Left lung (tissue), 10 donors: ENCODE results near the gene LRRC4C. TPM values are rescaled to one million over a fixed set of nuclear protein-coding genes. Genes with fewer than 3 reads are reported as not detected.

Experiments used
- ATAC-seq: fragments of 200-7000 bp; cut with Tn5 transposase; one replicate; pipeline ENCODE4 v1.9.1; 2020; ENCODE audit warnings: moderate library complexity
- DNase-seq, 4 donors: peaks; one replicate each; pipeline ENCODE4 v3.0.0-alpha.2; 2013 to 2020
- H3K27ac ChIP-seq, 2 donors: fragments of 200-600 bp; sonication (generic) in 1 of 2; one replicate each; pipeline versions ENCODE4 v1.5.0 to v1.8.0; 2020 to 2021
- H3K27me3 ChIP-seq, 2 donors: fragments of 200-600 bp; sonication (generic) in 1 of 2; one replicate each; pipeline versions ENCODE4 v1.5.0 to v1.8.0; 2020 to 2021
- H3K36me3 ChIP-seq, 2 donors: fragments of 200-600 bp; sonication (generic) in 1 of 2; one replicate each; pipeline versions ENCODE4 v1.5.0 to v1.8.0; 2020 to 2021
- H3K4me1 ChIP-seq, 2 donors: fragments of 200-600 bp; one replicate each; pipeline ENCODE4 v1.8.0; 2021
- H3K4me3 ChIP-seq, 2 donors: fragments of 200-600 bp; sonication (generic) in 1 of 2; one replicate each; pipeline versions ENCODE4 v1.5.0 to v1.8.0; 2020 to 2021; ENCODE audit warnings: mild to moderate bottlenecking in 1 of 2
- H3K9me3 ChIP-seq, 2 donors: fragments of 200-600 bp; sonication (generic) in 1 of 2; one replicate each; pipeline versions ENCODE4 v1.5.0 to v1.8.0; 2020 to 2021
- CTCF ChIP-seq, 2 donors: fragments of 200-600 bp; sonication (generic) in 1 of 2; IDR thresholded peaks; one replicate each; pipeline versions ENCODE4 v1.5.0 to v1.8.0; 2021; ENCODE audit warnings: antibody characterized with exemption in 2 of 2
- intact Hi-C, 2 donors: fragments of 100-400 bp; cut with DNase I; formaldehyde crosslinking; loops; one replicate each; pipeline versions ENCODE4 v1.11.2 to v1.14.2; 2022
- polyA plus RNA-seq, 6 donors: library from polyadenylated mRNA; unstranded; fragments of 120-200 nt; gene quantifications; one replicate each; pipeline ENCODE4 v1.2.1, GENCODE V29; 2013; ENCODE audit not compliant: insufficient read length in 6 of 6
- total RNA-seq, 2 donors: library from RNA; stranded (reverse); fragmentation: NEBNext Ultra II Directional; extraction: Animal tissue kit (Norgen Biotek cat#: 25700); gene quantifications; one replicate each; pipeline ENCODE4 v1.2.1, GENCODE V29; 2021
- donor health status: DM: no; HTN: yes; CAD: no.
- donor health status: DM: no; HTN: no; CAD: no.

Gene LRRC4C
- total and polyA plus RNA-seq, 8 donors: 0.50 to 6.8 (median 4.2) TPM

GRCh38 chr11:41065432-41065831, 394.0 kb downstream of the LRRC4C start:
- ATAC-seq (no peak), DNase-seq (peak in 1 of 4 donors; percentile 23)
- Histone ChIP-seq H3K4me1 (no peaks in the 10 kb centered on the region), H3K27ac (no peak overlapping the region), H3K36me3 (no peaks in the 10 kb centered on the region), H3K27me3 (no peaks in the 10 kb centered on the region), H3K9me3 (peaks cover 0 to 31% of the 10 kb centered on the region in 2 donors), H3K4me3 (no peak overlapping the region)
- TF ChIP-seq CTCF (IDR thresholded peaks at IDR 0.05): no peak
- intact Hi-C loops: no loop called here

DNA sequence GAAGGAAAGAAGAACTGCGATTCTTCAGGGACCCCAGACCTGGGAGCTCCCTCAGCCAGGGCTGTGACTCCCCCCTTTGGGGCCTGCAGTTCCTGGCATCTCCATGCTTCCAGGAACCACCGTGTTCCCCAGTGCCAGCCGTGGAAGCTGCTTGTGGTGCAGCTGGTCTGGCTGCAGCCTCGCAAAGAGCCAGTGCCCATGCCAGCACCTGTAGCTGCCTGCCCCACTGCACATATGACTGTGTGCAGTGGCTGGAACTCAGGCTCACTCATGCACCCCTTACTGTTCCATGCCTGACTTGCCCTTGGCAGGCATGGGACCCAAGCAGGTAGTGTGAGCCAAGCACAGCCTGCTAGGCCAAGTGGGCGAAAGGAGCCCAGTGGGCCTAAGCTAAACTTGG, 401.3 kb downstream of the LRRC4C start:
- no peak overlapping the region for H3K27ac ChIP-seq
- H3K4me3 ChIP-seq: no peak overlapping the region
- DNase-seq (peak in 1 of 4 donors; percentile 43), ATAC-seq (no peak)
- no peak for TF ChIP-seq CTCF (IDR thresholded peaks at IDR 0.05)
- intact Hi-C loops: no loop called here
- H3K36me3 ChIP-seq: no peaks in the 10 kb centered on the region
- no peaks in the 10 kb centered on the region for H3K27me3 ChIP-seq
- no peaks in the 10 kb centered on the region for H3K9me3 ChIP-seq
- H3K4me1 ChIP-seq: no peaks in the 10 kb centered on the region

- Histone ChIP-seq H3K4me3 (no peak overlapping the region), H3K4me1 (no peaks in the 10 kb centered on the region), H3K9me3 (no peaks in the 10 kb centered on the region), H3K36me3 (no peaks in the 10 kb centered on the region), H3K27me3 (no peaks in the 10 kb centered on the region), H3K27ac (no peak overlapping the region)
- no peak for ATAC-seq
- intact Hi-C loops: no loop called here
- peak in 1 of 4 donors; percentile 59 for DNase-seq
- no peak for TF ChIP-seq CTCF (IDR thresholded peaks at IDR 0.05)
Observed at GRCh38 chr11:41056892-41057569, 402.4 kb downstream of the LRRC4C start.

DNA sequence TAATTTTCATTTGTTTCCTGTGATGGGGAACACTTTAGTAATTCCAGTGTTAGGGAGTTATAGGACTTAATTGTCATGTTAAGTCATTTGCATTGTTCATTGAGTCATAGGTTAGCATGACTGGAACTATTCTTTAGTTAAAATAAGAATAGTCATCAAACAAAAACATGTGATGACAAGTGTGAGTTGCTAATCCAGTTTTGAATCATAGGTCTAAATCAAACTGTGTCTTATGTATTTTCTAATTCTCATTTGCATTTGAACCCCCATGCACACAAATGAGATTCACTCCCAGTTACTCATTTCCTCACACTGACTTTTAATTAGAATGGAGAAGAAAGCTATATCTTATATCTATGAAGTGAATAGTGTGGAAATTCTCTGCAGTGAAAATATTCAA, 405.6 kb downstream of the LRRC4C start:
- no peak for ATAC-seq
- no peak for TF ChIP-seq CTCF (IDR thresholded peaks at IDR 0.05)
- H3K9me3 ChIP-seq: no peaks in the 10 kb centered on the region
- intact Hi-C loops: no loop called here
- H3K4me3 ChIP-seq: no peak overlapping the region
- no peaks in the 10 kb centered on the region for H3K4me1 ChIP-seq
- DNase-seq: no peak
- no peak overlapping the region for H3K27ac ChIP-seq
- H3K27me3 ChIP-seq: no peaks in the 10 kb centered on the region
- H3K36me3 ChIP-seq: no peaks in the 10 kb centered on the region

GRCh38 chr11:41051919-41052635, 407.4 kb downstream of the LRRC4C start:
- ATAC-seq (no peak), DNase-seq (no peak)
- H3K4me1 ChIP-seq: no peaks in the 10 kb centered on the region
- H3K36me3 ChIP-seq: no peaks in the 10 kb centered on the region
- no peak overlapping the region for H3K4me3 ChIP-seq
- H3K27me3 ChIP-seq: no peaks in the 10 kb centered on the region
- intact Hi-C loops: no loop called here
- no peak overlapping the region for H3K27ac ChIP-seq
- TF ChIP-seq CTCF (IDR thresholded peaks at IDR 0.05): no peak
- H3K9me3 ChIP-seq: no peaks in the 10 kb centered on the region
